SK-N-SH treated with all-trans-retinoic acid at 6 μM for 48 hours (cell line): ENCODE measurements around the gene KRT73.

ENCODE experiments used
- CREB5 ChIP-seq: fragments of 250-450 bp; sonication (Bioruptor Pico); IDR thresholded peaks from 2 replicates; pipeline ENCODE4 v1.5.1; 2020; ENCODE audit warnings: low read depth, mild to moderate bottlenecking, moderate library complexity
- SNAI2 ChIP-seq: fragments of 250-450 bp; sonication (Bioruptor Pico); IDR thresholded peaks from 2 replicates; pipeline ENCODE4 v1.5.0; 2020; ENCODE audit warnings: mild to moderate bottlenecking, moderate library complexity
- ZC3H10 ChIP-seq: fragments of 250-450 bp; sonication (Bioruptor Pico); IDR thresholded peaks from 2 replicates; pipeline ENCODE4 v1.5.1; 2021; ENCODE audit warnings: mild to moderate bottlenecking, moderate library complexity
- ZFP30 ChIP-seq: fragments of 450-650 bp; formaldehyde crosslinking; IDR thresholded peaks from 2 replicates; pipeline ENCODE4 v1.5.0; 2022; ENCODE audit warnings: mild to moderate bottlenecking, moderate library complexity

GRCh38 chr12:52581481-52581880 lies 36.9 kb downstream of the KRT73 start:
- no peak for TF ChIP-seq SNAI2
- TF ChIP-seq CREB5 (CRISPR knock-in tag), result no peak
- no peak for TF ChIP-seq ZC3H10
- no peak for TF ChIP-seq ZFP30 (CRISPR knock-in tag)
